Panc1 (cell line): ENCODE results near the gene FAM187B. TPM values are rescaled to one million over a fixed set of nuclear protein-coding genes. Genes with fewer than 3 reads are reported as not detected.

ENCODE experiments used
- ATAC-seq: fragments of 200-7000 bp; cut with Tn5 transposase; 2 replicates; pipeline ENCODE4 v1.9.1; 2020; ENCODE audit warnings: mild to moderate bottlenecking, moderate library complexity
- BruUV-seq: library from RNA; stranded (reverse); fragments of 400-500 nt; replicated peaks from 2 replicates; lab custom pipeline; 2021; lab: Mats Ljungman, UMichigan
- CTCF ChIA-PET: fragments of 300-600 bp; sonication (Branson Sonifier 250); formaldehyde crosslinking; loops from one replicate; lab custom pipeline; 2022; ENCODE audit warnings: antibody characterized with exemption; lab: Charles Lee
- POLR2A ChIA-PET: fragments of 300-600 bp; sonication (Branson Sonifier 250); formaldehyde crosslinking; loops from one replicate; lab custom pipeline; 2022; ENCODE audit warnings: antibody characterized with exemption; lab: Charles Lee
- DNase-seq: peaks from one replicate; pipeline ENCODE4 v3.0.0-alpha.2; 2010; ENCODE audit warnings: low read depth, low spot score
- H3K27ac ChIP-seq: 2 replicates; pipeline ENCODE4 v1.5.1; 2011; ENCODE audit warnings: mild to moderate bottlenecking, low read length, inconsistent platforms
- H3K27me3 ChIP-seq: fragments of 200-500 bp; sonication (Bioruptor generic); 2 replicates; pipeline ENCODE4 v1.6.0; 2014; ENCODE audit warnings: low read length, inconsistent platforms; ENCODE audit not compliant: control insufficient read depth, insufficient read depth
- H3K36me3 ChIP-seq: fragments of 200-500 bp; sonication (Bioruptor generic); 2 replicates; pipeline ENCODE4 v1.5.1; 2014; ENCODE audit warnings: inconsistent platforms, mild to moderate bottlenecking, low read length, moderate library complexity; ENCODE audit not compliant: control insufficient read depth, insufficient read depth
- H3K4me1 ChIP-seq: 2 replicates; pipeline ENCODE4 v1.5.1; 2011; ENCODE audit warnings: inconsistent platforms, mild to moderate bottlenecking, low read length, moderate library complexity; ENCODE audit not compliant: control insufficient read depth, insufficient read depth
- H3K4me3 ChIP-seq, 2 experiments: 2 replicates each; pipeline ENCODE4 v1.5.1; 2011 to 2012; ENCODE audit warnings: low read depth in 2 of 2, low read length in 2 of 2, mild to moderate bottlenecking in 2 of 2, inconsistent platforms in 1 of 2, moderate library complexity in 1 of 2
- H3K9me3 ChIP-seq: fragments of 200-500 bp; sonication (Bioruptor generic); 2 replicates; pipeline ENCODE4 v1.5.1; 2014; ENCODE audit warnings: low read depth, mild to moderate bottlenecking, inconsistent platforms, low read length, moderate library complexity; ENCODE audit not compliant: control insufficient read depth, insufficient read depth
- POLR2AphosphoS5 ChIP-seq: IDR thresholded peaks from 2 replicates; pipeline ENCODE4 v1.6.1; 2012; ENCODE audit warnings: mild to moderate bottlenecking, low read depth, low read length, moderate library complexity
- SIN3A ChIP-seq: IDR thresholded peaks from 2 replicates; pipeline ENCODE4 v1.6.1; 2012; ENCODE audit warnings: low read depth, mild to moderate bottlenecking, low read length, moderate library complexity, borderline replicate concordance; ENCODE audit not compliant: insufficient read depth
- TCF7L2 ChIP-seq: IDR thresholded peaks from 2 replicates; pipeline ENCODE4 v1.6.1; 2011; ENCODE audit warnings: mild to moderate bottlenecking, low read depth, low read length, inconsistent platforms
- in situ Hi-C: cut with HindIII; loops from 2 replicates; pipeline ENCODE4 v1.10.0; 2016; ENCODE audit warnings: low sequenced_read_pairs, low pct_unique_long_range_greater_than_20kb
- intact Hi-C: fragments of 100-400 bp; cut with micrococcal nuclease; formaldehyde crosslinking; loops from one replicate; pipeline ENCODE4 v1.10.0; 2022; ENCODE audit not compliant: unreplicated experiment
- total RNA-seq: library from RNA; stranded (reverse); gene quantifications from one replicate; pipeline ENCODE4 v1.2.1, GENCODE V29; 2021; ENCODE audit not compliant: unreplicated experiment
- TF ChIP-seq, protein P1 (sequence below): fragments of 450-650 bp; IDR thresholded peaks from 2 replicates; pipeline ENCODE4 v1.5.1; 2017; ENCODE audit warnings: mild to moderate bottlenecking
- TF ChIP-seq, protein P2 (sequence below), 2 experiments: IDR thresholded peaks; 2 replicates each; pipeline ENCODE4 v1.6.1; 2011 to 2012; ENCODE audit warnings: low read depth in 2 of 2, control low read depth in 1 of 2, low read length in 1 of 2, mild to moderate bottlenecking in 1 of 2, moderate library complexity in 1 of 2; ENCODE audit not compliant: insufficient read depth in 1 of 2

FAM187B gene
- total RNA-seq, 1 experiment from 2014 or later = not detected

DNA sequence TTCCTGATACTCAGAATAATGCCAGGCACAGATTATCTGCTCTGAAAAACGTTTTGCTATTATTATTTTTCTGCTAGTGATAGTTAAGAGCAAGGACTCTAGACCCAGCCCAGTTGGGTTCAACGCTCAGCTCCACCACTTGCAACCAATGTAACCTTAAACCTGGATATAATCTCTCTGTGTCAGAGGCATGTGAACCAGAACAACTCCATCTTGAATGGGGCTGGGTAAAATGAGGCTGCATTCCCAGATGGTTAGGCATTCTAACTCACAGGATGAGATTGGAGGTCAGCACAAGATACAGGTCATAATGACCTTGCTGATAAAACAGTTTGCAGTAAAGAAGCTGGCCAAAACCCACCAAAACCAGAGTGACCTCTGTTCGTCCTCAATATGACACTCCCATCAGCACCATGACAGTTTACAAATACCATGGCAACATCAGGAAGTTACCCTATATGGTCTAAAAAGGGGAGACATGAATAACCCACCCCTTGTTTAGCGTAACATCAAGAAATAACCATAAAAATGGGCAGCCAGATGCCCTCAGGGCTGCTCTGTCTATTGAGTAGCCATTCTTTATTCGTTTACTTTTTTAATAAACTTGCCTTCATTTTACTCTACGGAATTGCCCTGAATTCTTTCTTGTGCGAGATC lies 13.6 kb downstream of the FAM187B start:
- no peak for TF ChIP-seq POLR2AphosphoS5
- TF ChIP-seq SIN3A = no peak
- TF ChIP-seq, protein P1, sequence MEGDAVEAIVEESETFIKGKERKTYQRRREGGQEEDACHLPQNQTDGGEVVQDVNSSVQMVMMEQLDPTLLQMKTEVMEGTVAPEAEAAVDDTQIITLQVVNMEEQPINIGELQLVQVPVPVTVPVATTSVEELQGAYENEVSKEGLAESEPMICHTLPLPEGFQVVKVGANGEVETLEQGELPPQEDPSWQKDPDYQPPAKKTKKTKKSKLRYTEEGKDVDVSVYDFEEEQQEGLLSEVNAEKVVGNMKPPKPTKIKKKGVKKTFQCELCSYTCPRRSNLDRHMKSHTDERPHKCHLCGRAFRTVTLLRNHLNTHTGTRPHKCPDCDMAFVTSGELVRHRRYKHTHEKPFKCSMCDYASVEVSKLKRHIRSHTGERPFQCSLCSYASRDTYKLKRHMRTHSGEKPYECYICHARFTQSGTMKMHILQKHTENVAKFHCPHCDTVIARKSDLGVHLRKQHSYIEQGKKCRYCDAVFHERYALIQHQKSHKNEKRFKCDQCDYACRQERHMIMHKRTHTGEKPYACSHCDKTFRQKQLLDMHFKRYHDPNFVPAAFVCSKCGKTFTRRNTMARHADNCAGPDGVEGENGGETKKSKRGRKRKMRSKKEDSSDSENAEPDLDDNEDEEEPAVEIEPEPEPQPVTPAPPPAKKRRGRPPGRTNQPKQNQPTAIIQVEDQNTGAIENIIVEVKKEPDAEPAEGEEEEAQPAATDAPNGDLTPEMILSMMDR = no peak
- no peak for TF ChIP-seq TCF7L2
- TF ChIP-seq, protein P2, sequence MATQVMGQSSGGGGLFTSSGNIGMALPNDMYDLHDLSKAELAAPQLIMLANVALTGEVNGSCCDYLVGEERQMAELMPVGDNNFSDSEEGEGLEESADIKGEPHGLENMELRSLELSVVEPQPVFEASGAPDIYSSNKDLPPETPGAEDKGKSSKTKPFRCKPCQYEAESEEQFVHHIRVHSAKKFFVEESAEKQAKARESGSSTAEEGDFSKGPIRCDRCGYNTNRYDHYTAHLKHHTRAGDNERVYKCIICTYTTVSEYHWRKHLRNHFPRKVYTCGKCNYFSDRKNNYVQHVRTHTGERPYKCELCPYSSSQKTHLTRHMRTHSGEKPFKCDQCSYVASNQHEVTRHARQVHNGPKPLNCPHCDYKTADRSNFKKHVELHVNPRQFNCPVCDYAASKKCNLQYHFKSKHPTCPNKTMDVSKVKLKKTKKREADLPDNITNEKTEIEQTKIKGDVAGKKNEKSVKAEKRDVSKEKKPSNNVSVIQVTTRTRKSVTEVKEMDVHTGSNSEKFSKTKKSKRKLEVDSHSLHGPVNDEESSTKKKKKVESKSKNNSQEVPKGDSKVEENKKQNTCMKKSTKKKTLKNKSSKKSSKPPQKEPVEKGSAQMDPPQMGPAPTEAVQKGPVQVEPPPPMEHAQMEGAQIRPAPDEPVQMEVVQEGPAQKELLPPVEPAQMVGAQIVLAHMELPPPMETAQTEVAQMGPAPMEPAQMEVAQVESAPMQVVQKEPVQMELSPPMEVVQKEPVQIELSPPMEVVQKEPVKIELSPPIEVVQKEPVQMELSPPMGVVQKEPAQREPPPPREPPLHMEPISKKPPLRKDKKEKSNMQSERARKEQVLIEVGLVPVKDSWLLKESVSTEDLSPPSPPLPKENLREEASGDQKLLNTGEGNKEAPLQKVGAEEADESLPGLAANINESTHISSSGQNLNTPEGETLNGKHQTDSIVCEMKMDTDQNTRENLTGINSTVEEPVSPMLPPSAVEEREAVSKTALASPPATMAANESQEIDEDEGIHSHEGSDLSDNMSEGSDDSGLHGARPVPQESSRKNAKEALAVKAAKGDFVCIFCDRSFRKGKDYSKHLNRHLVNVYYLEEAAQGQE (IDR thresholded peaks at IDR 0.05; ENCODE audit: insufficient read depth in 1 of 2, low read depth in 2 of 2, low read length in 1 of 2) = no peak
- in situ Hi-C loops (no loop called here), intact Hi-C loops (no loop called here)
- Histone ChIP-seq H3K27me3 (no peaks in the 10 kb centered on the region), H3K4me1 (peaks cover 6% of the 10 kb centered on the region; the same call in 1 of the 2 replicates), H3K27ac (no peak overlapping the region), H3K9me3 (no peaks in the 10 kb centered on the region), H3K36me3 (no peaks in the 10 kb centered on the region), H3K4me3 (no peak overlapping the region)
- DNase-seq (no peak), ATAC-seq (no peak)
- no TSS peak for BruUV-seq
- POLR2A ChIA-PET = no interaction called here
- CTCF ChIA-PET = no interaction called here

- peak; percentile 65 for ATAC-seq
- in situ Hi-C loops = no loop called here
- ChIA-PET POLR2A (no interaction called here), CTCF (no interaction called here)
- BruUV-seq = no TSS peak
- Histone ChIP-seq H3K27ac (no peak overlapping the region), H3K9me3 (no peaks in the 10 kb centered on the region), H3K27me3 (no peaks in the 10 kb centered on the region), H3K4me1 (peaks cover 6% of the 10 kb centered on the region; the same call in 1 of the 2 replicates), H3K4me3 (no peak overlapping the region), H3K36me3 (no peaks in the 10 kb centered on the region)
- TF ChIP-seq POLR2AphosphoS5 (no peak), TCF7L2 (peak; percentile 49; the same call in 1 of the 2 replicates)
- TF ChIP-seq, protein P2 (IDR thresholded peaks at IDR 0.05; ENCODE audit: insufficient read depth in 1 of 2, low read depth in 2 of 2, low read length in 1 of 2) = no peak
- DNase-seq = peak; percentile 85
- intact Hi-C loops = no loop called here
Measured at GRCh38 chr19:35213663-35214632, 14.6 kb downstream of the FAM187B start.
